RWPE2 (cell line): ENCODE measurements around the gene DOHH.

Experiments
- ATAC-seq: fragments of 200-7000 bp; cut with Tn5 transposase; 3 replicates; pipeline ENCODE4 v1.9.1; 2021; ENCODE audit warnings: low read depth
- DNase-seq: peaks from one replicate; pipeline ENCODE4 v3.0.0-alpha.2; 2020; ENCODE audit warnings: low spot score
- H3K27ac ChIP-seq: fragments of 450-650 bp; 2 replicates; pipeline ENCODE4 v1.5.1; 2017; ENCODE audit warnings: mild to moderate bottlenecking; ENCODE audit not compliant: poor library complexity, severe bottlenecking
- H3K27me3 ChIP-seq: fragments of 250-450 bp; sonication (Bioruptor Pico); 2 replicates; pipeline ENCODE4 v1.5.1; 2021; ENCODE audit warnings: mild to moderate bottlenecking, moderate library complexity; ENCODE audit not compliant: insufficient read depth, poor library complexity, severe bottlenecking
- H3K36me3 ChIP-seq: fragments of 250-450 bp; sonication (Bioruptor Pico); 2 replicates; pipeline ENCODE4 v1.5.1; 2020; ENCODE audit warnings: low read depth, mild to moderate bottlenecking, moderate library complexity
- H3K4me1 ChIP-seq: fragments of 250-450 bp; sonication (Bioruptor Pico); 2 replicates; pipeline ENCODE4 v1.5.1; 2021; ENCODE audit warnings: mild to moderate bottlenecking, moderate library complexity; ENCODE audit not compliant: insufficient read depth, poor library complexity, severe bottlenecking
- H3K4me3 ChIP-seq: fragments of 250-450 bp; sonication (Bioruptor Pico); 2 replicates; pipeline ENCODE4 v1.5.1; 2021; ENCODE audit warnings: mild to moderate bottlenecking, moderate library complexity; ENCODE audit not compliant: severe bottlenecking
- H3K9me3 ChIP-seq: fragments of 250-450 bp; sonication (Bioruptor Pico); 2 replicates; pipeline ENCODE4 v1.5.1; 2021; ENCODE audit warnings: mild to moderate bottlenecking, moderate library complexity; ENCODE audit not compliant: severe bottlenecking
- TF ChIP-seq, protein P1 (sequence below): fragments of 450-650 bp; IDR thresholded peaks from one replicate; pipeline ENCODE4 v1.5.1; 2017; ENCODE audit warnings: mild to moderate bottlenecking, moderate library complexity; ENCODE audit not compliant: poor library complexity, severe bottlenecking

DOHH gene

DNA sequence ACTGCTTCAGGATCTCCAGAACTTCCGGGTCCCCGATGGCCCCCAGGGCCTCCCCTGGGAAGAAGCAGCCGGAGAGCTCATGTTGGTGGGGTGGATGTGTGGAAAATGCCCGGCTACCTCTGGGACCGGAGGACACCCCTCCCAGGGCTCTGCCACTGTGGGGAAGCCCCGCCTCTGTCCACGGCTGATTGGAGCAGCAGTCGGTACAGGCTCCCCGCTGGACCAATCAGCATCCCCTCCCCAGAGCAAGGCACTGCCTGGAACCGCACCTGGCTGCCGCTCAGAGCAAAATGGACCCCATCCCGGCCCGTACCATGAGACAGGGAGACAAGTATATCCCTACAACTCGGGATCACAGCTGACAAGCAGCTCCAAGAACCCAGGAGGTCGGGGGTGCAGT lies 6.4 kb downstream of the DOHH start:
- Histone ChIP-seq H3K4me1 (peaks cover under 1% of the 10 kb centered on the region), H3K36me3 (peaks cover 24% of the 10 kb centered on the region), H3K9me3 (no peaks in the 10 kb centered on the region), H3K27me3 (no peaks in the 10 kb centered on the region), H3K4me3 (no peak overlapping the region), H3K27ac (no peak overlapping the region)
- no peak for DNase-seq
- TF ChIP-seq, protein P1, sequence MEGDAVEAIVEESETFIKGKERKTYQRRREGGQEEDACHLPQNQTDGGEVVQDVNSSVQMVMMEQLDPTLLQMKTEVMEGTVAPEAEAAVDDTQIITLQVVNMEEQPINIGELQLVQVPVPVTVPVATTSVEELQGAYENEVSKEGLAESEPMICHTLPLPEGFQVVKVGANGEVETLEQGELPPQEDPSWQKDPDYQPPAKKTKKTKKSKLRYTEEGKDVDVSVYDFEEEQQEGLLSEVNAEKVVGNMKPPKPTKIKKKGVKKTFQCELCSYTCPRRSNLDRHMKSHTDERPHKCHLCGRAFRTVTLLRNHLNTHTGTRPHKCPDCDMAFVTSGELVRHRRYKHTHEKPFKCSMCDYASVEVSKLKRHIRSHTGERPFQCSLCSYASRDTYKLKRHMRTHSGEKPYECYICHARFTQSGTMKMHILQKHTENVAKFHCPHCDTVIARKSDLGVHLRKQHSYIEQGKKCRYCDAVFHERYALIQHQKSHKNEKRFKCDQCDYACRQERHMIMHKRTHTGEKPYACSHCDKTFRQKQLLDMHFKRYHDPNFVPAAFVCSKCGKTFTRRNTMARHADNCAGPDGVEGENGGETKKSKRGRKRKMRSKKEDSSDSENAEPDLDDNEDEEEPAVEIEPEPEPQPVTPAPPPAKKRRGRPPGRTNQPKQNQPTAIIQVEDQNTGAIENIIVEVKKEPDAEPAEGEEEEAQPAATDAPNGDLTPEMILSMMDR = no peak
- peak; percentile 57; the same call in 1 of the 3 replicates for ATAC-seq

DNA sequence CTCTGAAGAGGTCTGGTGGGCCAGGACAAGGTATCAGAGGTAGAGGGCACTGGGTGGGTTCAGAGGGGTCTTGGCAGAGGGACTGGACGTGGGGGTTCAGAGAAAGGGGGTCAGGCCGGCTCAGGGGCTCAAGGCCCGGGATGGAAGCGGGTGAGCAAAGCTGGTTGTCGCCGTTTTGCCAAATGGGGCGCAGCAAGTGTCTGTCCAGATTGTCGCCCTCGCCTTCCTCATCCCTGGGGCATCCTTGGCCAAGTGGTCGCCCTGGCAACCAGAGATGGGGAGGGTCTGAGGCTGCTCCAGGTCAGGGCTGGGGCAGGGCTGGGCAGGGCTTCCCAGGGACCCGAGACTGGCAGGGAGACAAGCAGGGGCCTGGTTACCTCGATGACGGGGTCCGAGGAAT lies 6.8 kb downstream of the DOHH start:
- Histone ChIP-seq H3K4me1 (no peaks in the 10 kb centered on the region), H3K4me3 (no peak overlapping the region), H3K36me3 (peaks cover 24% of the 10 kb centered on the region), H3K9me3 (no peaks in the 10 kb centered on the region), H3K27me3 (no peaks in the 10 kb centered on the region), H3K27ac (no peak overlapping the region)
- TF ChIP-seq, protein P1 = no peak
- ATAC-seq = no peak
- no peak for DNase-seq

DNA sequence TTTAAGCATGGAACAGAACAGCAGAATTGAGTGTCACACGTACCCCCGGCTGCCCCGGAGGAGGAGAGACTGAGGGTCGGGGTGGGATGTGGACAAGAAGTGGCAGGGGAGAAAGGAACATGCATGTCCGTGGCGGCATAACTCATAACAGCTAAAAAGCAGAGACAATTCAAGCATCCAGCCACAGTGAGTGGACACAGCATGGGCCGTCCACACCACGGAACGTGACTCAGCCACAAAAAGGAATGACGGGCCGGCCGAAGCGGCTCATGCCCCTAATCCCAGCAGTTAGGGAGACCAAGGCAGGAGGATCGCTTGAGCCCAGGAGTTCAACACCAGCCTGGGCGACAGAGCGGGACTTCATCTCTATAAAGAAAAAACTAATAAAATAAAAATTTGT lies 7.6 kb downstream of the DOHH start:
- Histone ChIP-seq H3K27ac (no peak overlapping the region), H3K4me3 (no peak overlapping the region), H3K27me3 (no peaks in the 10 kb centered on the region), H3K36me3 (peaks cover 24% of the 10 kb centered on the region), H3K4me1 (no peaks in the 10 kb centered on the region), H3K9me3 (no peaks in the 10 kb centered on the region)
- ATAC-seq (no peak), DNase-seq (no peak)
- TF ChIP-seq, protein P1 = no peak

DNA sequence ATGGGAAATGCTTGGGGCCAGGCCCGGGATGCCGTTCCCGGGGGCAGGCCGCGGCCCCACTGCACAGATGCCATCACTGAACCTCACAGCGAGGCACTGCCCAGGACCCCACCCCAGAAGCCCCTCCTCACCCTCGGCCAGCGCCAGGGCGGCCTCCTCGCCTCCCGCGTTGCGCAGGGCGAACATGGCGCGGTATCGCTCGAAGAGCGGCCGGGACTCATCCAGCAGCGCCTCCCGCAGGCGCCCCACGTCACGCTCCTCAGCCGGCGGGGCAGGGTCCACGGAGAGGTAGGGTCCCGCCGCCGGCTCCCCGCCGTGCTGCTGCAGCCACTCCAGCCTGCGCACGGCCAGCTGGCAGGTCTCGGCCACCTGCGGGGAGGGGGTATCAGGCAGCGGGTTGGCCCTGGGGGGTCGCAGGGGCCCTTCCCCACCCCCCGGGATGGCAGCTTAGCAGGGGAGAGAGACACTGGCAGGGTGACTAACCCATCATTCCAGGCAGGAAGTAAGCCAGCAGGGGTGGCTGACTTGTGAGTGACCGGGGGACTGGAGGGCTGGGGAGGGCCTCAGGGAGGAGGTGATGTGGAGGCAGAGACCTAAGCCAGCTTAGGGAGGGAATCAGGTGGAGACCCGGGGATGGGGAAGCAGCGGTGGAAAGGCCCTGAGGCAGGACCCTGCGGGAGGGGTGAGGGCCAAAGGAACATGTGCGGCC lies 8.2 kb downstream of the DOHH start:
- ATAC-seq = no peak
- TF ChIP-seq, protein P1 = no peak
- H3K27ac ChIP-seq = no peak overlapping the region

DNA sequence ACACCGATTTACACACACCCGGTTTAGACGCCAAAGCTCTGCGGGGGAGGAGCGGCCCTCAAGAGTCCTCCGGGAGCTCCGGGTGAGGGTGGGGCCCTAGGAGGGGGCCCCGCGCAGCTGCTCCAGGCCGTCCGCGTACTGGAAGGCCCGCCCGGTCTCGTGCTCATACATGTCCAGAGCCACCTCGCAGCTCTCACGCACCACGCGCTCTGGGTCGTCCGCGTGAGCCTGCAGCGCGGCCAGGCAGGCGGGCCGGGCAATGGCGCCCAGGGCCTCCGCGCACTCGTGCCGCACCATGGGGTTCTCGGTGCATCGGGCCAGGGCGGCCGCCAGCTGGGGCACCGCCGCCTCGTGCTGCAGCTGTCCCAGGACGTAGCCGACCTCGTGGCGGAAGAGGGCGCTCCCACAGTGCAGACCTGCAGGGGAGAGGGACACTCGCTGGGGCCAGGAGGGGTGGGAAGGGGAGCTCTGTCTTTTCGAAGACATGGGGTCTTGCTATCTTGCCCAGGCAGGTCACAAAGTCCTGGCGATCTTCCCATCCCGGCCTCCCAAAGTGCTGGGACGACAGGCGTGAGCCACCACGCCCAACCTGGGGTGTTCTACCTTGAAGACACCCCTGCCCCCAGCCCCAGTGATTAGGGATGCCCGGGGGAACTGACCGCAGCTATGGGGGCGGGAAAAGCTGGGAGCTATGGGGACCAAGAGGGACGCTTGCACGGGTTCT lies 8.9 kb downstream of the DOHH start:
- Histone ChIP-seq H3K27ac (no peak overlapping the region), H3K36me3 (peaks cover 22% of the 10 kb centered on the region), H3K4me1 (no peaks in the 10 kb centered on the region), H3K4me3 (no peak overlapping the region), H3K9me3 (no peaks in the 10 kb centered on the region), H3K27me3 (no peaks in the 10 kb centered on the region)
- no peak for DNase-seq
- TF ChIP-seq, protein P1 = no peak
- no peak for ATAC-seq

More for the DNA sequence above, 8.2 kb downstream of the DOHH start:
- no peaks in the 10 kb centered on the region for H3K9me3 ChIP-seq
- H3K4me3 ChIP-seq = no peak overlapping the region
- DNase-seq = no peak
- H3K27me3 ChIP-seq = no peaks in the 10 kb centered on the region
- H3K36me3 ChIP-seq = peaks cover 24% of the 10 kb centered on the region
- no peaks in the 10 kb centered on the region for H3K4me1 ChIP-seq
